Measurements from ENCODE around the gene GARNL3.

DNA sequence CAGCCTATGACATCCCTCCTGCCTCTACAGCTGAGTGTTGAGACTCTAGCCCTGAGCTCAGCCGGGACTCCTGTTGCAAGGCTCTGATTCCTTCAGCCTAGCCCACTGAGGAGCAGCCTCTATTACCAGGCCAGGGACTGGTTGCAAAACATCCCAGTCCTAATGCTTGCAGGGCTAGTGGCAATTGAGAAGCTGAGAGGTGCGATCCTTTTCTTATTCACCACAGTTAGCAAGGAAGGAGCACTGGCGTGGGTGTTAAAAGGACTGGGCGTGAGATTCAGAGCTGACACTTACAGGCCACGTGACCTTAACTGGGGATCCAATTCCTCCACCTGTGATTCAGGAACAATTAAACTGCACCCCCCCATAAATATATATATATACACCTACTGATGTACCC lies 58.8 kb downstream of the GARNL3 start:
- no peak for TF ChIP-seq CTCF (IDR thresholded peaks at IDR 0.05)
- TF ChIP-seq EZH2 (IDR thresholded peaks at IDR 0.05; ENCODE audit: borderline replicate concordance, insufficient read depth, low read depth, low read length, poor library complexity, severe bottlenecking), result no peak
